ENCODE data around the gene GLB1L2.

Gene GLB1L2

GRCh38 chr11:134350381-134350780 lies 18.6 kb downstream of the GLB1L2 start:
- no peaks in the 10 kb centered on the region for H3K4me1 ChIP-seq (ENCODE audit: insufficient read depth, low read length, poor library complexity, severe bottlenecking)
- H3K4me3 ChIP-seq (ENCODE audit: low read length, poor library complexity, severe bottlenecking): no peak overlapping the region
- no peak overlapping the region for H2AFZ ChIP-seq (ENCODE audit: low read length)
- H3K9me3 ChIP-seq (ENCODE audit: insufficient read depth, low read depth, low read length): peaks cover 3% of the 10 kb centered on the region; the same call in 1 of the 2 replicates
- TF ChIP-seq EZH2phosphoT487 (IDR thresholded peaks at IDR 0.05; ENCODE audit: borderline replicate concordance) (no peak), CTCF (conservative IDR thresholded peaks at IDR 0.05; ENCODE audit: low read length) (no peak)
- no peaks in the 10 kb centered on the region for H4K20me1 ChIP-seq (ENCODE audit: insufficient read depth, low read length, poor library complexity, severe bottlenecking)
- no peaks in the 10 kb centered on the region for H3K27me3 ChIP-seq (ENCODE audit: insufficient read depth, low read length, poor library complexity, severe bottlenecking)
- no peaks in the 10 kb centered on the region for H3K79me2 ChIP-seq (ENCODE audit: insufficient read depth, low read length)
- no peak overlapping the region for H3K9ac ChIP-seq (ENCODE audit: low read depth, low read length, poor library complexity, severe bottlenecking)
- H3K9me2 ChIP-seq (replicated peaks; ENCODE audit: low read depth, low read length): no peaks in the 10 kb centered on the region
- no peaks in the 10 kb centered on the region for H3F3A ChIP-seq (ENCODE audit: low read depth)
- no peak overlapping the region for H3K4me2 ChIP-seq (ENCODE audit: low read depth, low read length, poor library complexity, severe bottlenecking)
- H3K36me3 ChIP-seq (ENCODE audit: insufficient read depth, low read length): no peaks in the 10 kb centered on the region

- no peak overlapping the region for H3K4me2 ChIP-seq (ENCODE audit: low read depth, low read length, poor library complexity, severe bottlenecking)
- TF ChIP-seq CTCF (conservative IDR thresholded peaks at IDR 0.05; ENCODE audit: low read length) (no peak), EZH2phosphoT487 (IDR thresholded peaks at IDR 0.05; ENCODE audit: borderline replicate concordance) (no peak)
- H4K20me1 ChIP-seq (ENCODE audit: insufficient read depth, low read length, poor library complexity, severe bottlenecking): no peaks in the 10 kb centered on the region
- no peaks in the 10 kb centered on the region for H3K79me2 ChIP-seq (ENCODE audit: insufficient read depth, low read length)
- H3K27me3 ChIP-seq (ENCODE audit: insufficient read depth, low read length, poor library complexity, severe bottlenecking): no peaks in the 10 kb centered on the region
- H3K36me3 ChIP-seq (ENCODE audit: insufficient read depth, low read length): no peaks in the 10 kb centered on the region
- H3K9me3 ChIP-seq (ENCODE audit: insufficient read depth, low read depth, low read length): no peaks in the 10 kb centered on the region; the same call in 1 of the 2 replicates
- no peak overlapping the region for H2AFZ ChIP-seq (ENCODE audit: low read length)
- no peaks in the 10 kb centered on the region for H3F3A ChIP-seq (ENCODE audit: low read depth)
- H3K9ac ChIP-seq (ENCODE audit: low read depth, low read length, poor library complexity, severe bottlenecking): no peak overlapping the region
- no peak overlapping the region for H3K4me3 ChIP-seq (ENCODE audit: low read length, poor library complexity, severe bottlenecking)
- H3K9me2 ChIP-seq (replicated peaks; ENCODE audit: low read depth, low read length): no peaks in the 10 kb centered on the region
- H3K4me1 ChIP-seq (ENCODE audit: insufficient read depth, low read length, poor library complexity, severe bottlenecking): no peaks in the 10 kb centered on the region
Measured at GRCh38 chr11:134352111-134352510, 20.3 kb downstream of the GLB1L2 start.

- TF ChIP-seq CTCF (conservative IDR thresholded peaks at IDR 0.05; ENCODE audit: low read length): no peak
- no peak for TF ChIP-seq EZH2phosphoT487 (IDR thresholded peaks at IDR 0.05; ENCODE audit: borderline replicate concordance)
- Histone ChIP-seq H3K79me2 (ENCODE audit: insufficient read depth, low read length) (no peaks in the 10 kb centered on the region), H3K9me3 (ENCODE audit: insufficient read depth, low read depth, low read length) (no peaks in the 10 kb centered on the region; the same call in 1 of the 2 replicates), H4K20me1 (ENCODE audit: insufficient read depth, low read length, poor library complexity, severe bottlenecking) (no peaks in the 10 kb centered on the region), H3K4me3 (ENCODE audit: low read length, poor library complexity, severe bottlenecking) (no peak overlapping the region), H3K9ac (ENCODE audit: low read depth, low read length, poor library complexity, severe bottlenecking) (no peak overlapping the region), H3K4me2 (ENCODE audit: low read depth, low read length, poor library complexity, severe bottlenecking) (no peak overlapping the region), H3K36me3 (ENCODE audit: insufficient read depth, low read length) (no peaks in the 10 kb centered on the region), H3K4me1 (ENCODE audit: insufficient read depth, low read length, poor library complexity, severe bottlenecking) (peaks cover 15% of the 10 kb centered on the region), H3K27me3 (ENCODE audit: insufficient read depth, low read length, poor library complexity, severe bottlenecking) (no peaks in the 10 kb centered on the region), H2AFZ (ENCODE audit: low read length) (no peak overlapping the region), H3F3A (ENCODE audit: low read depth) (no peaks in the 10 kb centered on the region), H3K9me2 (replicated peaks; ENCODE audit: low read depth, low read length) (no peaks in the 10 kb centered on the region)
Measured at GRCh38 chr11:134355136-134355535, 23.3 kb downstream of the GLB1L2 start.
